ENCODE measurements around the gene STAT3.

- TF ChIP-seq EZH2 (IDR thresholded peaks at IDR 0.05; ENCODE audit: insufficient read depth, poor library complexity, severe bottlenecking) (no peak), EZH2phosphoT487 (IDR thresholded peaks at IDR 0.05; ENCODE audit: insufficient read depth, low read depth) (no peak)
Measured at GRCh38 chr17:42341568-42341967, 46.7 kb downstream of the STAT3 start.
